ENCODE results near the gene SCUBE1.

- TF ChIP-seq CEBPB (IDR thresholded peaks at IDR 0.05; ENCODE audit: low read depth, low read length): no peak
- no peak for TF ChIP-seq RAD21 (IDR thresholded peaks at IDR 0.05; ENCODE audit: low read length)
- TF ChIP-seq SMC3 (IDR thresholded peaks at IDR 0.05; ENCODE audit: low read depth, low read length): no peak
Observed at GRCh38 chr22:43313244-43313889, 29.8 kb downstream of the SCUBE1 start.

Measured in IMR-90 (cell line).